Measurements from ENCODE around the gene SIPA1L3.

SIPA1L3 gene

GRCh38 chr19:38033658-38034491, 126.9 kb downstream of the SIPA1L3 start:
- H3K27ac ChIP-seq, result no peak overlapping the region
- no peak overlapping the region for H3K4me3 ChIP-seq (ENCODE audit: low read depth in 1 of 2, low read length in 1 of 2)
- H3K4me1 ChIP-seq (ENCODE audit: control insufficient read depth in 1 of 2, insufficient read depth in 1 of 2, low read depth in 1 of 2, low read length in 1 of 2), result peaks cover 4 to 10% of the 10 kb centered on the region in 2 experiments
- no peaks in the 10 kb centered on the region for H3K36me3 ChIP-seq
- no peaks in the 10 kb centered on the region for H3K27me3 ChIP-seq
- TF ChIP-seq, protein P1, sequence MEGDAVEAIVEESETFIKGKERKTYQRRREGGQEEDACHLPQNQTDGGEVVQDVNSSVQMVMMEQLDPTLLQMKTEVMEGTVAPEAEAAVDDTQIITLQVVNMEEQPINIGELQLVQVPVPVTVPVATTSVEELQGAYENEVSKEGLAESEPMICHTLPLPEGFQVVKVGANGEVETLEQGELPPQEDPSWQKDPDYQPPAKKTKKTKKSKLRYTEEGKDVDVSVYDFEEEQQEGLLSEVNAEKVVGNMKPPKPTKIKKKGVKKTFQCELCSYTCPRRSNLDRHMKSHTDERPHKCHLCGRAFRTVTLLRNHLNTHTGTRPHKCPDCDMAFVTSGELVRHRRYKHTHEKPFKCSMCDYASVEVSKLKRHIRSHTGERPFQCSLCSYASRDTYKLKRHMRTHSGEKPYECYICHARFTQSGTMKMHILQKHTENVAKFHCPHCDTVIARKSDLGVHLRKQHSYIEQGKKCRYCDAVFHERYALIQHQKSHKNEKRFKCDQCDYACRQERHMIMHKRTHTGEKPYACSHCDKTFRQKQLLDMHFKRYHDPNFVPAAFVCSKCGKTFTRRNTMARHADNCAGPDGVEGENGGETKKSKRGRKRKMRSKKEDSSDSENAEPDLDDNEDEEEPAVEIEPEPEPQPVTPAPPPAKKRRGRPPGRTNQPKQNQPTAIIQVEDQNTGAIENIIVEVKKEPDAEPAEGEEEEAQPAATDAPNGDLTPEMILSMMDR (IDR thresholded peaks at IDR 0.05), result no peak
- H3K9me3 ChIP-seq, result no peaks in the 10 kb centered on the region

- Histone ChIP-seq H3K9me3 (no peaks in the 10 kb centered on the region), H3K27ac (no peak overlapping the region), H3K4me3 (ENCODE audit: low read depth in 1 of 2, low read length in 1 of 2) (no peak overlapping the region), H3K4me1 (ENCODE audit: control insufficient read depth in 1 of 2, insufficient read depth in 1 of 2, low read depth in 1 of 2, low read length in 1 of 2) (peaks cover 4 to 10% of the 10 kb centered on the region in 2 experiments), H3K36me3 (no peaks in the 10 kb centered on the region), H3K27me3 (no peaks in the 10 kb centered on the region)
- TF ChIP-seq, protein P1 (IDR thresholded peaks at IDR 0.05), result no peak
These were observed 127.5 kb downstream of the SIPA1L3 start for GRCh38 chr19:38034492-38034860.

DNA sequence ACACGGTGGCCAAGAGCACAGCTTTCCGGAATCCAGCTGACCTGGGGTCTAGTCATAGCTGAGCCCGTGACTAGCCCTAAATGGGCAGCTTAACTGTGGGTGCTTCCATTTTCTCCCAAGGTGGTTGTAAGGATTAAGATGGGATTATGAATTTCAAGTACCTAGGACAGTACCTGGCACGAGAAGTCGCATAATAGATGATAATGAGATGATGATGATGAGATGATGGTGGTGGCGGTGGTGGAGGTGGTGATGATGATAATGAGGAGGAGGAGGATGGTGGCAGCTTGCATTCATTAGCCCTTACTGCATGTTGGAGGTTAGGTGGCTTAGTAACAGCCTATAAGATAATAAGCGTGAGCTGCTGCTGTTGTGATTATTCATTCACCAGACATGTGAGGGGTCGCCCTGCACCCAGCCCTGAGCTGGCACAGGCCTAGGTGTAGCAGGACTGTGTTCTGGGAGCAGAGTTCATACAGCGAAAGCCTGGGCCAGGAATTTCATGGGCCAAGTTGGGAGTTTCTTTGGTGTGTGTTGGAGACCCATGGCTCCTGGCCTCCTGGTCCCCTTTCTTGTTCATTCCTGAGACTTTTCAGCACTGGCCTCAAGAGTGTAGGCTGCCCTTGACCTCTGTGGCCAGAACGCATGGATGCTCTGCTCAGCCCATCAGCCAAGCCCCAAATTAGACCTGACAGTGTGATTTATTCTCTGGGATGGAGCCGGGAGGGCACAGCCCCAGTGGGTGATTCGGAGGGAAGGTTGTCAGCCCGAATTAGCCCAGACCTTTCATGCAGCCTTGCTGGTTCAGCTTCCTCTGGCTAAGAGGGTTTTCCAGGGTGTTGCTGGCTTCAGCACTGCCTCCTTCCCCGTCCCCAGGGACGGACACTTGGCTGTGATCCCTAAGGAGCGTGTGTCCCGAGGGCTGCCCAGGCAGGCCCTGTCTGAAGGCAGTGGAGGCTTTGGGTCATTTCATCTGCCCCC, 128.8 kb downstream of the SIPA1L3 start:
- H3K4me3 ChIP-seq (ENCODE audit: low read depth in 1 of 2, low read length in 1 of 2), result no peak overlapping the region
- no peaks in the 10 kb centered on the region for H3K9me3 ChIP-seq
- H3K36me3 ChIP-seq, result no peaks in the 10 kb centered on the region
- TF ChIP-seq, protein P1 (IDR thresholded peaks at IDR 0.05), result no peak
- H3K27me3 ChIP-seq, result no peaks in the 10 kb centered on the region
- H3K27ac ChIP-seq, result no peak overlapping the region
- H3K4me1 ChIP-seq (ENCODE audit: control insufficient read depth in 1 of 2, insufficient read depth in 1 of 2, low read depth in 1 of 2, low read length in 1 of 2), result peaks cover 4 to 10% of the 10 kb centered on the region in 2 experiments

DNA sequence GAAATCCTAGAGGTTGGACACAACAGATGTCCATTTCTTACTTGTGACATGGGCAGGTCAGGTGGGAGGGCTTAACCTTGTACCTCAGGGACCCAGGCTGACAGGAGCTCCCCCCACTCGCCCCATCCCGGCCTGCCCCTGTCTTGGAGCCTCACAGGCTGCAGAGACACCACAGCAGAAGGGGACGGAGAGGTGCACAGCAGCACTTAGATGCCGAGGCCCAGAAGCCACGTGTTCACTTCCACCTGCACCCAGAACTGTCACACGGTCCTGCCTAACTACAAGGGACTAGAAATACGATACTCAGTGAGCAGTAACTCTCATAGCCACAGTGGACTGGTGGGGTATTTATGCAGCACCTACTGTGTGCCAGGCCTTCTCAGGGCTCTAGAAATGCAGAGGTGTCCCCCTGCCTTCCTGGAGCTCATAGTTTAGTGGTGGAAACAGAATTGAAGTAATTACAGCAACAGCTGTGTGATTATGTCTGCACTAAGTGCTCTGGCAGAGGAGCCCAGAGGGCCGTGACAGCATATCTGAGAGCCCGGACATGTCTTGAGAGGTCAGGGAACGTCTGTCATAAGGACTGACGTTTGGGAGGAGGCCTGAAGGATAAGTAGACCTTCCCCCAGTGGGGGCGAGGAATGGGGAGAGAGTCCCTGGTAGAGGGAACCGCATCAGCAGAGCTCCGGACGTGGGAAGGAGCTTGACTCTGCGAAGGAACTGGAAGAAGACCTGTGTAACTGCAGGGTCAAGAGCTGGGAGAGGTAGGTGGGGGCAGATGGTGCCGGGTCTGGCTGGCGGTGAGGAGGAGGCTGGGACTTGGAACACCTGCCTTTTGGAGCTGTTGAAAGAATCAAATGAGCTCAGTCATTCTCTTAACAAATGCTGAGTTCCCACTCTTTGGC, 130.0 kb downstream of the SIPA1L3 start:
- Histone ChIP-seq H3K4me3 (ENCODE audit: low read depth in 1 of 2, low read length in 1 of 2) (no peak overlapping the region), H3K9me3 (no peaks in the 10 kb centered on the region), H3K27me3 (no peaks in the 10 kb centered on the region), H3K36me3 (no peaks in the 10 kb centered on the region), H3K4me1 (ENCODE audit: control insufficient read depth in 1 of 2, insufficient read depth in 1 of 2, low read depth in 1 of 2, low read length in 1 of 2) (peaks cover 4 to 10% of the 10 kb centered on the region in 2 experiments), H3K27ac (no peak overlapping the region)
- TF ChIP-seq, protein P1 (IDR thresholded peaks at IDR 0.05), result no peak

- no peaks in the 10 kb centered on the region for H3K36me3 ChIP-seq
- no peak overlapping the region for H3K27ac ChIP-seq
- no peak overlapping the region for H3K4me3 ChIP-seq (ENCODE audit: low read depth in 1 of 2, low read length in 1 of 2)
- no peaks in the 10 kb centered on the region for H3K9me3 ChIP-seq
- no peaks in the 10 kb centered on the region for H3K4me1 ChIP-seq (ENCODE audit: control insufficient read depth in 1 of 2, insufficient read depth in 1 of 2, low read depth in 1 of 2, low read length in 1 of 2)
- TF ChIP-seq, protein P1 (IDR thresholded peaks at IDR 0.05), result no peak
- H3K27me3 ChIP-seq, result no peaks in the 10 kb centered on the region
These were observed 133.0 kb downstream of the SIPA1L3 start for GRCh38 chr19:38039966-38040365.
